DLD1 (cell line): ENCODE results near the gene PTGER4.

ENCODE experiments used
- in situ Hi-C: cut with HindIII; loops from 2 replicates; pipeline ENCODE4 v1.10.0; 2017; ENCODE audit warnings: low sequenced_read_pairs

The PTGER4 gene

GRCh38 chr5:40669606-40670390 is 9.9 kb upstream of the PTGER4 start:
- in situ Hi-C loops, result no loop called here

- in situ Hi-C loops, result no loop called here
These were observed 7.3 kb upstream of the PTGER4 start for GRCh38 chr5:40672425-40672824.

GRCh38 chr5:40674661-40675235 is 5.0 kb upstream of the PTGER4 start:
- in situ Hi-C loops, result no loop called here

GRCh38 chr5:40675396-40676133 is 4.2 kb upstream of the PTGER4 start:
- in situ Hi-C loops, result no loop called here

GRCh38 chr5:40676613-40677343 is 2.9 kb upstream of the PTGER4 start:
- in situ Hi-C loops, result no loop called here

GRCh38 chr5:40677456-40677855 is 2.3 kb upstream of the PTGER4 start:
- in situ Hi-C loops, result no loop called here

- in situ Hi-C loops, result no loop called here
These were observed 1.7 kb upstream of the PTGER4 start for GRCh38 chr5:40678026-40678425.

GRCh38 chr5:40678460-40679147 is 1.1 kb upstream of the PTGER4 start:
- in situ Hi-C loops, result no loop called here

GRCh38 chr5:40679148-40679912 is 385 bp upstream of the PTGER4 start:
- in situ Hi-C loops, result no loop called here

GRCh38 chr5:40680741-40681362 is 1.1 kb downstream of the PTGER4 start:
- in situ Hi-C loops, result no loop called here

- in situ Hi-C loops, result no loop called here
These were observed 1.8 kb downstream of the PTGER4 start for GRCh38 chr5:40681363-40682153.

- in situ Hi-C loops, result no loop called here
These were observed 2.7 kb downstream of the PTGER4 start for GRCh38 chr5:40682154-40683017.

- in situ Hi-C loops, result no loop called here
These were observed 3.6 kb downstream of the PTGER4 start for GRCh38 chr5:40683305-40683704.

- in situ Hi-C loops, result no loop called here
These were observed 5.5 kb downstream of the PTGER4 start for GRCh38 chr5:40685193-40685592.

- in situ Hi-C loops, result no loop called here
These were observed 6.3 kb downstream of the PTGER4 start for GRCh38 chr5:40685976-40686486.

GRCh38 chr5:40687321-40687720 is 7.6 kb downstream of the PTGER4 start:
- in situ Hi-C loops, result no loop called here

- in situ Hi-C loops, result no loop called here
These were observed 8.5 kb downstream of the PTGER4 start for GRCh38 chr5:40688127-40688761.
